GM20000 (cell line): ENCODE results near the gene SEPTIN11.

ENCODE experiments used
- DNase-seq: peaks from one replicate; pipeline ENCODE4 v3.0.0; 2012; ENCODE audit warnings: low spot score
- TF ChIP-seq, protein P1 (sequence below): IDR thresholded peaks from 2 replicates; pipeline ENCODE4 v1.5.1; 2012; ENCODE audit warnings: mild to moderate bottlenecking, control low read depth; ENCODE audit errors: extremely low read depth, missing control alignments

SEPTIN11 gene

GRCh38 chr4:76990288-76991080 is 40.9 kb downstream of the SEPTIN11 start:
- no peak for DNase-seq
- TF ChIP-seq, protein P1, sequence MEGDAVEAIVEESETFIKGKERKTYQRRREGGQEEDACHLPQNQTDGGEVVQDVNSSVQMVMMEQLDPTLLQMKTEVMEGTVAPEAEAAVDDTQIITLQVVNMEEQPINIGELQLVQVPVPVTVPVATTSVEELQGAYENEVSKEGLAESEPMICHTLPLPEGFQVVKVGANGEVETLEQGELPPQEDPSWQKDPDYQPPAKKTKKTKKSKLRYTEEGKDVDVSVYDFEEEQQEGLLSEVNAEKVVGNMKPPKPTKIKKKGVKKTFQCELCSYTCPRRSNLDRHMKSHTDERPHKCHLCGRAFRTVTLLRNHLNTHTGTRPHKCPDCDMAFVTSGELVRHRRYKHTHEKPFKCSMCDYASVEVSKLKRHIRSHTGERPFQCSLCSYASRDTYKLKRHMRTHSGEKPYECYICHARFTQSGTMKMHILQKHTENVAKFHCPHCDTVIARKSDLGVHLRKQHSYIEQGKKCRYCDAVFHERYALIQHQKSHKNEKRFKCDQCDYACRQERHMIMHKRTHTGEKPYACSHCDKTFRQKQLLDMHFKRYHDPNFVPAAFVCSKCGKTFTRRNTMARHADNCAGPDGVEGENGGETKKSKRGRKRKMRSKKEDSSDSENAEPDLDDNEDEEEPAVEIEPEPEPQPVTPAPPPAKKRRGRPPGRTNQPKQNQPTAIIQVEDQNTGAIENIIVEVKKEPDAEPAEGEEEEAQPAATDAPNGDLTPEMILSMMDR, result no peak

GRCh38 chr4:76991161-76991660 is 41.7 kb downstream of the SEPTIN11 start:
- TF ChIP-seq, protein P1, result no peak
- no peak for DNase-seq

GRCh38 chr4:76993787-76994641 is 44.5 kb downstream of the SEPTIN11 start:
- DNase-seq, result peak; percentile 56
- TF ChIP-seq, protein P1, result no peak

DNA sequence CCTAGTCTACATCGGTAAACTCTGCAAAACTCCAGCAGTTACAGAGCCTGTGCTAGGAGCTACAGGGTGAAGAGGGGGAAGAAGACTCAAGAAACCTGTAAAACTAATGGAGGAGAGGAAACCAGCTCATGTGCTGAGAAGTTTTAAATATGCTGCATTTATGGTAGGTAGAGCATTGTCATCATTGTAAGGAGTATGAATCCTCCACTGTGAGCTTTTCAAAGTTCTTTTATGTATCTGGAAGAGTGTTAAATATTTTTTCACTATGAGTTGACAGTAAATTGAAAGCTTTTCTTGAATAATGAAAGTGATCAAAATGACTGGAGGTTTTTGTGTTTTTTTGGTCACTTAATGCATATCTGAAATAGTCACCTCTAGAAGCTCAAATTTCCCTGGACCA is 46.2 kb downstream of the SEPTIN11 start:
- TF ChIP-seq, protein P1, result no peak
- DNase-seq, result no peak

GRCh38 chr4:76996445-76996844 is 46.9 kb downstream of the SEPTIN11 start:
- TF ChIP-seq, protein P1, result no peak
- no peak for DNase-seq

DNA sequence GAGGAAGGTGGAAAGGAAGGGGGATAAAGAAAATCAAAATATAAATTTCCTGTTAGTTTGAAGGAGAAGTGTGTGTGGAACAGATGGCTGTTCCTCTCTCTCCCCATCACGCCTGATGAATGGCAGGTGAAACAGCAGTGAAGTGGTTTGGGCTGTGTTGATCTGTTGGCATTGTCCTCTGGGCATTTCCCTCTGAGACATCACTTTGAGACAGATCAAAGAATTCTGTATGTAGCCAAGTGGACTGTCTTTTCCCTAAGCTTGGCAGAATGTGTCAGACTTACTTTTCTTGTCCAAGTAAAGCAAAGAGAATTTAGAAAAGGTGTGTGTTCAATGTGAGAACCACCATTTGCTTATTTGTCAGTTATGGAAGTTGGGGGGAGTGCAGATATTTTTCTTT is 47.5 kb downstream of the SEPTIN11 start:
- no peak for DNase-seq
- TF ChIP-seq, protein P1, result no peak

DNA sequence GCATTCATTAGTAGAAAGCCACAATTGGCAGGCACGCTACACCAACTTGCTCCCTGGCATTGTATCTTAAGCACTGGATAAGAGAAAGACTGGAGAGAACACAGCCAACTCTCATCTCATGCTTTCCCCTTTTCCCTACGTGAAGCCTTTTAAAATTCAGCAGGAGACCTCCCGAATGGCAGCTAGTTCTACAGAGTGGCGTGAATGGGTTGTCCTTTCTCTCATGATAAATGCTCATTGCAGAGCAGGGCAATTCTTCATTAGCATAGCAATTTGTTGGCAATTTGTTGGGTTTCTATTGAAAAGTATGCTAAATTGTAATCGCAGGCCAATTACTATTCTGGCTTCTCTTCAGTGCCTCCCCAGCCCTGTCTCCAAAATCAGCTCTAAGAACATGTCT is 48.0 kb downstream of the SEPTIN11 start:
- TF ChIP-seq, protein P1, result no peak
- no peak for DNase-seq
